HK-2 (cell line): ENCODE data around the gene PKP4.
"Not testable (repeated sequence)": the region's sequence is repeated elsewhere in the genome, so short reads cannot be mapped to it uniquely, and the experiment has no call there.

Experiments used
- DNase-seq: peaks from one replicate; pipeline ENCODE4 v3.0.0-alpha.2; 2018; ENCODE audit not compliant: unreplicated experiment

The PKP4 gene

GRCh38 chr2:158456309-158457066, at the start of gene PKP4, which contains the start of gene CCDC148:
PKP4 (plus strand) TSS chr2:158456952; CDS start chr2:158533185, 76,233 bp downstream.
CCDC148 (minus strand) TSS chr2:158456753; CDS start chr2:158456439, 314 bp downstream.
- peak; percentile 92 for DNase-seq

- no peak for DNase-seq
Measured at GRCh38 chr2:158407031-158407430, 49.7 kb upstream of the PKP4 start.

GRCh38 chr2:158410132-158410531, 46.6 kb upstream of the PKP4 start:
- no peak for DNase-seq

- DNase-seq = no peak
Measured at GRCh38 chr2:158411748-158412147, 45.0 kb upstream of the PKP4 start.

GRCh38 chr2:158412206-158412605, 44.5 kb upstream of the PKP4 start:
- no peak for DNase-seq

GRCh38 chr2:158413581-158413980, 43.2 kb upstream of the PKP4 start:
- DNase-seq = no peak

GRCh38 chr2:158414538-158414937, 42.2 kb upstream of the PKP4 start:
- no peak for DNase-seq

GRCh38 chr2:158432117-158432516, 24.6 kb upstream of the PKP4 start:
- no peak for DNase-seq

GRCh38 chr2:158433716-158434115, 23.0 kb upstream of the PKP4 start:
- not testable (repeated sequence) for DNase-seq

GRCh38 chr2:158439062-158439461, 17.7 kb upstream of the PKP4 start:
- not testable (repeated sequence) for DNase-seq

GRCh38 chr2:158443606-158444005, 13.1 kb upstream of the PKP4 start:
- DNase-seq = no peak

GRCh38 chr2:158457092-158457825, 507 bp downstream of the PKP4 start:
- DNase-seq = peak; percentile 74

GRCh38 chr2:158457826-158458616, 1.3 kb downstream of the PKP4 start:
- DNase-seq = peak; percentile 93

GRCh38 chr2:158458617-158458920, 1.8 kb downstream of the PKP4 start:
- no peak for DNase-seq

- DNase-seq = no peak
Measured at GRCh38 chr2:158459161-158460003, 2.6 kb downstream of the PKP4 start.

GRCh38 chr2:158460632-158461297, 4.0 kb downstream of the PKP4 start:
- no peak for DNase-seq

- no peak for DNase-seq
Measured at GRCh38 chr2:158463496-158464095, 6.8 kb downstream of the PKP4 start.

- no peak for DNase-seq
Measured at GRCh38 chr2:158464426-158465281, 7.9 kb downstream of the PKP4 start.

- no peak for DNase-seq
Measured at GRCh38 chr2:158467248-158467647, 10.5 kb downstream of the PKP4 start.

- not testable (repeated sequence) for DNase-seq
Measured at GRCh38 chr2:158472829-158473228, 16.1 kb downstream of the PKP4 start.
